Transverse colon (tissue), 4 donors: Measurements from ENCODE around the gene TSPAN9. TPM values are rescaled to one million over a fixed set of nuclear protein-coding genes. Genes with fewer than 3 reads are reported as not detected.

ENCODE experiments used
- DNase-seq: peaks from one replicate; pipeline ENCODE4 v3.0.0-alpha.2; 2019
- H3K27ac ChIP-seq, 4 donors: fragments of 200-600 bp; sonication (generic); 2 replicates each; pipeline ENCODE4 v1.5.1; 2016 to 2018; ENCODE audit warnings: inconsistent platforms in 4 of 4
- H3K27me3 ChIP-seq: fragments of 200-600 bp; sonication (generic); 2 replicates; pipeline ENCODE4 v1.5.1; 2017; ENCODE audit warnings: inconsistent platforms
- H3K36me3 ChIP-seq, 4 donors: fragments of 200-600 bp; sonication (generic); 2 replicates each; pipeline ENCODE4 v1.5.1; 2017 to 2019; ENCODE audit warnings: inconsistent platforms in 4 of 4
- H3K4me1 ChIP-seq, 4 donors: fragments of 200-600 bp; sonication (generic); 2 replicates each; pipeline ENCODE4 v1.5.1; 2017 to 2020; ENCODE audit warnings: inconsistent platforms in 4 of 4
- H3K4me3 ChIP-seq, 4 donors: fragments of 200-600 bp; sonication (generic); 1 replicate in 1 of 4; 2 replicates in 3 of 4; pipeline versions ENCODE4 v1.5.1 to v1.6.1; 2017 to 2019; ENCODE audit warnings: inconsistent platforms in 4 of 4
- H3K9me3 ChIP-seq, 2 donors: fragments of 200-600 bp; sonication (generic); 2 replicates each; pipeline ENCODE4 v1.5.1; 2017 to 2019; ENCODE audit warnings: inconsistent platforms in 2 of 2
- EP300 ChIP-seq: sonication (generic); formaldehyde crosslinking; IDR thresholded peaks from one replicate; pipeline ENCODE4 v1.6.1; 2017; ENCODE audit warnings: antibody characterized with exemption, low read depth
- POLR2A ChIP-seq: fragments of 450-650 bp; IDR thresholded peaks from one replicate; pipeline ENCODE4 v1.6.1; 2016; ENCODE audit warnings: antibody characterized with exemption, mild to moderate bottlenecking, moderate library complexity
- POLR2AphosphoS5 ChIP-seq, 3 donors: sonication (generic); formaldehyde crosslinking; IDR thresholded peaks; one replicate each; pipeline ENCODE4 v1.6.1; 2016; ENCODE audit warnings: antibody characterized with exemption in 3 of 3
- WGBS, 2 donors: methylation state at CpG; one replicate each; pipeline ENCODE4 v1.1.5; 2018; ENCODE audit warnings: low coverage in 1 of 2; 5-methylcytosine and 5-hydroxymethylcytosine counted together
- in situ Hi-C, 4 donors: fragments of 200-750 bp; cut with MboI; loops; one replicate each; pipeline versions ENCODE4 v1.15.0 to v1.15.1; 2017; ENCODE audit warnings: low sequenced_read_pairs in 3 of 4, low pct_ligation_motif_present in 1 of 4, low pct_unique_long_range_greater_than_20kb in 1 of 4
- intact Hi-C: fragments of 100-400 bp; cut with DNase I; formaldehyde crosslinking; loops from one replicate; pipeline ENCODE4 v1.15.1; 2023; ENCODE audit warnings: low total_unique reads
- total RNA-seq, 4 donors: library from RNA; depleted of rRNA; stranded (reverse); fragments of >200 nt; gene quantifications; one replicate each; pipeline ENCODE4 v1.1.0, GENCODE V29; 2016
- TF ChIP-seq, protein P1 (sequence below), 5 experiments: fragments of 200-600 bp in 3 of 5; fragments of 450-650 bp in 2 of 5; sonication (generic) in 3 of 5; IDR thresholded peaks; 1 replicate in 2 of 5; 2 replicates in 3 of 5; pipeline ENCODE4 v1.5.1; 2016 to 2017; ENCODE audit warnings: antibody characterized with exemption in 5 of 5, inconsistent platforms in 3 of 5, mild to moderate bottlenecking in 2 of 5, moderate library complexity in 1 of 5

TSPAN9 gene
- total RNA-seq, 4 donors from 2014 or later = 4.2 to 9.3 (median 6.1) TPM

GRCh38 chr12:3107954-3108353 lies 30.8 kb downstream of the TSPAN9 start:
- TF ChIP-seq POLR2AphosphoS5 (IDR thresholded peaks at IDR 0.05) (no peak), EP300 (no peak), POLR2A (no peak)
- TF ChIP-seq, protein P1, sequence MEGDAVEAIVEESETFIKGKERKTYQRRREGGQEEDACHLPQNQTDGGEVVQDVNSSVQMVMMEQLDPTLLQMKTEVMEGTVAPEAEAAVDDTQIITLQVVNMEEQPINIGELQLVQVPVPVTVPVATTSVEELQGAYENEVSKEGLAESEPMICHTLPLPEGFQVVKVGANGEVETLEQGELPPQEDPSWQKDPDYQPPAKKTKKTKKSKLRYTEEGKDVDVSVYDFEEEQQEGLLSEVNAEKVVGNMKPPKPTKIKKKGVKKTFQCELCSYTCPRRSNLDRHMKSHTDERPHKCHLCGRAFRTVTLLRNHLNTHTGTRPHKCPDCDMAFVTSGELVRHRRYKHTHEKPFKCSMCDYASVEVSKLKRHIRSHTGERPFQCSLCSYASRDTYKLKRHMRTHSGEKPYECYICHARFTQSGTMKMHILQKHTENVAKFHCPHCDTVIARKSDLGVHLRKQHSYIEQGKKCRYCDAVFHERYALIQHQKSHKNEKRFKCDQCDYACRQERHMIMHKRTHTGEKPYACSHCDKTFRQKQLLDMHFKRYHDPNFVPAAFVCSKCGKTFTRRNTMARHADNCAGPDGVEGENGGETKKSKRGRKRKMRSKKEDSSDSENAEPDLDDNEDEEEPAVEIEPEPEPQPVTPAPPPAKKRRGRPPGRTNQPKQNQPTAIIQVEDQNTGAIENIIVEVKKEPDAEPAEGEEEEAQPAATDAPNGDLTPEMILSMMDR (IDR thresholded peaks at IDR 0.05) = no peak
- Histone ChIP-seq H3K9me3 (no peaks in the 10 kb centered on the region), H3K4me3 (no peak overlapping the region), H3K36me3 (no peaks in the 10 kb centered on the region), H3K4me1 (peaks cover 0 to 11% (median 3%) of the 10 kb centered on the region in 4 donors), H3K27ac (no peak overlapping the region), H3K27me3 (no peaks in the 10 kb centered on the region)
- intact Hi-C loops = no loop called here
- DNase-seq = no peak
- WGBS, 2 donors = 89% methylated on average over 3 of the region's 3 CpGs; no CpG with 5 or more reads in 1 of the 2 donors
- in situ Hi-C loops = no loop called here

DNA sequence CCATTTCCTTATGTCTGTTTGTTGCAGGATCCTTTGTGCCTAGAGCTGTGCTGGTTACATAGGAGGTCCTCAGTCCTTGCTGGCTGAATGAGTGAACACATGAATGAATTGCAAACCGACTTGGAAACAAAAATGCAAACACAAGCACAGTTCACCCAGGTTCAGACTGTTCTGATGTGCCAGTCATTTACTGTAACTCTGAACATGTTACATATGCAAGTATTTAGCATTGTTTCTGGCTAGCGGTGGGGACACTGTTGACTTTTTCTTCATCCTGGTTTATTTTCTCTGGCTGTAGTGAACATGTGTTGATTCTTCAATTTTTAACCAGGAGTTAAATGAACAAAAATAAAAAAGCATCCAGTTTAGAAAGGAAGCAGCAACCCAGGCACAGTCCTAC lies 33.4 kb downstream of the TSPAN9 start:
- WGBS, 2 donors = 56 to 68% methylated on average over 2 of the region's 2 CpGs
- in situ Hi-C loops = no loop called here
- H3K27ac ChIP-seq = no peak overlapping the region

GRCh38 chr12:3113671-3114325 lies 36.6 kb downstream of the TSPAN9 start:
- intact Hi-C loops (no loop called here), in situ Hi-C loops (no loop called here)
- Histone ChIP-seq H3K9me3 (no peaks in the 10 kb centered on the region), H3K27ac (no peak overlapping the region), H3K27me3 (no peaks in the 10 kb centered on the region), H3K4me1 (no peaks in the 10 kb centered on the region), H3K4me3 (no peak overlapping the region), H3K36me3 (no peaks in the 10 kb centered on the region)
- 65 to 100% methylated on average over 2 to 8 of the region's 8 CpGs for WGBS, 2 donors
- DNase-seq = no peak
- no peak for TF ChIP-seq POLR2A
- TF ChIP-seq POLR2AphosphoS5 (IDR thresholded peaks at IDR 0.05) = no peak
- TF ChIP-seq EP300 = no peak
- TF ChIP-seq, protein P1 (IDR thresholded peaks at IDR 0.05) = no peak

More for the DNA sequence above, 33.4 kb downstream of the TSPAN9 start:
- TF ChIP-seq POLR2A = no peak
- TF ChIP-seq, protein P1 (IDR thresholded peaks at IDR 0.05) = no peak
- TF ChIP-seq EP300 = no peak
- TF ChIP-seq POLR2AphosphoS5 (IDR thresholded peaks at IDR 0.05) = no peak
- Histone ChIP-seq H3K4me3 (no peak overlapping the region), H3K36me3 (no peaks in the 10 kb centered on the region), H3K4me1 (no peaks in the 10 kb centered on the region), H3K27me3 (no peaks in the 10 kb centered on the region), H3K9me3 (no peaks in the 10 kb centered on the region)
- DNase-seq = no peak
- intact Hi-C loops = no loop called here

- H3K4me3 ChIP-seq = no peak overlapping the region
- no peaks in the 10 kb centered on the region for H3K27me3 ChIP-seq
- no peak for DNase-seq
- 94 to 95% methylated on average over 4 of the region's 4 CpGs for WGBS, 2 donors
- in situ Hi-C loops = no loop called here
- intact Hi-C loops = no loop called here
- no peaks in the 10 kb centered on the region for H3K36me3 ChIP-seq
- TF ChIP-seq POLR2A = no peak
- TF ChIP-seq POLR2AphosphoS5 (IDR thresholded peaks at IDR 0.05) = no peak
- no peak for TF ChIP-seq EP300
- TF ChIP-seq, protein P1 (IDR thresholded peaks at IDR 0.05) = no peak
- no peak overlapping the region for H3K27ac ChIP-seq
- no peaks in the 10 kb centered on the region for H3K9me3 ChIP-seq
- H3K4me1 ChIP-seq = peaks cover 0 to 5% (median 4%) of the 10 kb centered on the region in 4 donors
Observed at GRCh38 chr12:3114671-3115070, 37.5 kb downstream of the TSPAN9 start.
